Uterus (tissue), 4 donors: ENCODE data around the gene PLLP. TPM values are rescaled to one million over a fixed set of nuclear protein-coding genes. Genes with fewer than 3 reads are reported as not detected.

Source experiments
- DNase-seq, 2 donors: peaks; one replicate each; pipeline ENCODE4 v3.0.0-alpha.2; 2019 to 2020
- H3K27ac ChIP-seq, 2 donors: fragments of 200-600 bp; sonication (generic); 1 replicate in 1 of 2; 2 replicates in 1 of 2; pipeline ENCODE4 v1.5.1; 2016 to 2018
- H3K27me3 ChIP-seq, 2 donors: fragments of 200-600 bp; sonication (generic); one replicate each; pipeline ENCODE4 v1.5.1; 2018 to 2019; ENCODE audit warnings: control low read depth in 1 of 2
- H3K36me3 ChIP-seq, 2 donors: fragments of 200-600 bp; sonication (generic); one replicate each; pipeline ENCODE4 v1.5.1; 2019; ENCODE audit warnings: control low read depth in 1 of 2
- H3K4me1 ChIP-seq, 2 donors: fragments of 200-600 bp; sonication (generic); one replicate each; pipeline ENCODE4 v1.5.1; 2018 to 2019; ENCODE audit warnings: control low read depth in 1 of 2
- H3K4me3 ChIP-seq, 2 donors: fragments of 200-600 bp; sonication (generic); 1 replicate in 1 of 2; 2 replicates in 1 of 2; pipeline ENCODE4 v1.5.1; 2018 to 2019; ENCODE audit warnings: mild to moderate bottlenecking in 1 of 2
- H3K9me3 ChIP-seq, 2 donors: fragments of 200-600 bp; sonication (generic); one replicate each; pipeline ENCODE4 v1.5.1; 2019; ENCODE audit warnings: control low read depth in 1 of 2
- CTCF ChIP-seq, 4 experiments: fragments of 200-600 bp in 2 of 4; fragments of 450-650 bp in 2 of 4; sonication (generic) in 2 of 4; IDR thresholded peaks; one replicate each; pipeline ENCODE4 v1.5.1; 2016 to 2019; ENCODE audit warnings: antibody characterized with exemption in 4 of 4, mild to moderate bottlenecking in 2 of 4, moderate library complexity in 1 of 4
- POLR2A ChIP-seq, 2 donors: fragments of 450-650 bp; IDR thresholded peaks; one replicate each; pipeline ENCODE4 v1.6.1; 2016; ENCODE audit warnings: antibody characterized with exemption in 2 of 2, mild to moderate bottlenecking in 1 of 2, moderate library complexity in 1 of 2
- intact Hi-C: fragments of 100-400 bp; cut with DNase I; formaldehyde crosslinking; loops from one replicate; pipeline ENCODE4 v1.15.1; 2023; ENCODE audit warnings: low total_unique reads
- total RNA-seq, 4 donors: library from RNA; depleted of rRNA in 3 of 4; stranded (reverse); fragments of >200 nt in 3 of 4; gene quantifications; one replicate each; pipeline versions ENCODE4 v1.1.0 to v1.2.4, GENCODE V29; 2014 to 2023
- donor health status: DM: yes; HTN: yes; CAD: no.

PLLP gene
- total RNA-seq, 4 donors from 2014 or later, result 2.6 to 19.1 (median 6.2) TPM; not detected in 1

- intact Hi-C loops, result no loop called here
- Histone ChIP-seq H3K27ac (no peak overlapping the region), H3K27me3 (no peaks in the 10 kb centered on the region), H3K9me3 (no peaks in the 10 kb centered on the region), H3K4me3 (no peak overlapping the region), H3K4me1 (peaks cover 0 to 3% of the 10 kb centered on the region in 2 donors), H3K36me3 (no peaks in the 10 kb centered on the region)
- DNase-seq, result no peak
- no peak for TF ChIP-seq POLR2A (IDR thresholded peaks at IDR 0.05)
- TF ChIP-seq CTCF (IDR thresholded peaks at IDR 0.05), result no peak
Observed at GRCh38 chr16:57224651-57225335, 59.7 kb downstream of the PLLP start.

- no peak for TF ChIP-seq CTCF (IDR thresholded peaks at IDR 0.05)
- no peak for TF ChIP-seq POLR2A (IDR thresholded peaks at IDR 0.05)
- Histone ChIP-seq H3K9me3 (no peaks in the 10 kb centered on the region), H3K27me3 (no peaks in the 10 kb centered on the region), H3K4me3 (no peak overlapping the region), H3K27ac (peak overlapping the region in 1 of 2 donors; percentile 11), H3K4me1 (peaks cover 0 to 3% of the 10 kb centered on the region in 2 donors), H3K36me3 (no peaks in the 10 kb centered on the region)
- intact Hi-C loops, result no loop called here
- DNase-seq, result no peak
Observed at GRCh38 chr16:57223057-57223456, 61.4 kb downstream of the PLLP start.

GRCh38 chr16:57216968-57217367 is 67.5 kb downstream of the PLLP start:
- no peaks in the 10 kb centered on the region for H3K27me3 ChIP-seq
- no peak for DNase-seq
- H3K9me3 ChIP-seq, result no peaks in the 10 kb centered on the region
- TF ChIP-seq POLR2A (IDR thresholded peaks at IDR 0.05) (no peak), CTCF (IDR thresholded peaks at IDR 0.05) (no peak)
- H3K27ac ChIP-seq, result no peak overlapping the region
- no peak overlapping the region for H3K4me3 ChIP-seq
- no peaks in the 10 kb centered on the region for H3K4me1 ChIP-seq
- intact Hi-C loops, result no loop called here
- H3K36me3 ChIP-seq, result no peaks in the 10 kb centered on the region

- Histone ChIP-seq H3K27me3 (no peaks in the 10 kb centered on the region), H3K4me1 (no peaks in the 10 kb centered on the region), H3K9me3 (no peaks in the 10 kb centered on the region), H3K27ac (no peak overlapping the region), H3K4me3 (no peak overlapping the region), H3K36me3 (no peaks in the 10 kb centered on the region)
- TF ChIP-seq CTCF (IDR thresholded peaks at IDR 0.05) (no peak), POLR2A (IDR thresholded peaks at IDR 0.05) (no peak)
- no peak for DNase-seq
- intact Hi-C loops, result no loop called here
Observed at GRCh38 chr16:57213462-57213861, 71.0 kb downstream of the PLLP start.

- Histone ChIP-seq H3K4me1 (no peaks in the 10 kb centered on the region), H3K27ac (no peak overlapping the region), H3K27me3 (no peaks in the 10 kb centered on the region), H3K9me3 (no peaks in the 10 kb centered on the region), H3K4me3 (no peak overlapping the region), H3K36me3 (no peaks in the 10 kb centered on the region)
- intact Hi-C loops, result no loop called here
- no peak for DNase-seq
- TF ChIP-seq POLR2A (IDR thresholded peaks at IDR 0.05) (no peak), CTCF (IDR thresholded peaks at IDR 0.05) (no peak)
Observed at GRCh38 chr16:57209780-57210179, 74.7 kb downstream of the PLLP start.
